DND-41 (cell line): ENCODE measurements around the gene HYAL4.

Experiments used
- CTCF ChIP-seq: IDR thresholded peaks from 2 replicates; pipeline ENCODE4 v1.5.1; 2012; ENCODE audit warnings: borderline replicate concordance, low read length, moderate library complexity, mild to moderate bottlenecking; ENCODE audit not compliant: poor library complexity, severe bottlenecking; ENCODE audit errors: extremely low read depth
- EZH2 ChIP-seq: IDR thresholded peaks from 3 replicates; pipeline ENCODE4 v1.6.1; 2012; ENCODE audit warnings: borderline replicate concordance, low read depth, mild to moderate bottlenecking, moderate library complexity, low read length, inconsistent platforms; ENCODE audit not compliant: severe bottlenecking

GRCh38 chr7:123809471-123809870 lies 35.5 kb upstream of the HYAL4 start:
- no peak for TF ChIP-seq CTCF
- no peak for TF ChIP-seq EZH2
